ENCODE results near the gene BRF1.

Gene BRF1

DNA sequence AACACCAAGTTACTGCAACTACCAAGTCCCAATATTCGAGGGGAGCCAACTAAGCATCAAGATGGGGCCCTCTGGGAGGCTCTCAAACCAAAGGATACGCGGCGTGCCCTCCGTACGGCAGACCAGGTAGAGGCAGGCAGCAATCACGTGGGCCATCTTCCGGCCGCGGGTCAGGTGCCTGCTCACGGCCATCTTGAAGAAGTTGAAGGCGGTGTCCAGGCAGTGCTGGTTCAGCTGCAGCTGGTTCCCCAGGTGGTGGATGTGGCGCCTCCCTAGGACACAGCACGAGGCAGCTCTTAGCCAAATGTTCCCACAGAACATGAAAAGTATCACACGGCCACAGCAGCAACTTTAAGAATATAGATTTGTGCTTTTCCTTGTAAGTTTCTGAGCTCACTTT, 28.2 kb downstream of the BRF1 start:
- no peaks in the 10 kb centered on the region for H3K4me1 ChIP-seq (ENCODE audit: insufficient read depth, low read length, poor library complexity, severe bottlenecking)
- H3K9ac ChIP-seq (ENCODE audit: low read depth, low read length, poor library complexity, severe bottlenecking), result no peak overlapping the region
- no peak overlapping the region for H3K4me3 ChIP-seq (ENCODE audit: low read length, poor library complexity, severe bottlenecking)
- no peaks in the 10 kb centered on the region for H3K9me3 ChIP-seq (ENCODE audit: insufficient read depth, low read depth, low read length)
- H3K4me2 ChIP-seq (ENCODE audit: low read depth, low read length, poor library complexity, severe bottlenecking), result no peak overlapping the region
- peaks cover 14% of the 10 kb centered on the region; the same call in 1 of the 2 replicates for H3K79me2 ChIP-seq (ENCODE audit: insufficient read depth, low read length)
- no peak for TF ChIP-seq EZH2phosphoT487 (IDR thresholded peaks at IDR 0.05; ENCODE audit: borderline replicate concordance)
- TF ChIP-seq, protein P1, sequence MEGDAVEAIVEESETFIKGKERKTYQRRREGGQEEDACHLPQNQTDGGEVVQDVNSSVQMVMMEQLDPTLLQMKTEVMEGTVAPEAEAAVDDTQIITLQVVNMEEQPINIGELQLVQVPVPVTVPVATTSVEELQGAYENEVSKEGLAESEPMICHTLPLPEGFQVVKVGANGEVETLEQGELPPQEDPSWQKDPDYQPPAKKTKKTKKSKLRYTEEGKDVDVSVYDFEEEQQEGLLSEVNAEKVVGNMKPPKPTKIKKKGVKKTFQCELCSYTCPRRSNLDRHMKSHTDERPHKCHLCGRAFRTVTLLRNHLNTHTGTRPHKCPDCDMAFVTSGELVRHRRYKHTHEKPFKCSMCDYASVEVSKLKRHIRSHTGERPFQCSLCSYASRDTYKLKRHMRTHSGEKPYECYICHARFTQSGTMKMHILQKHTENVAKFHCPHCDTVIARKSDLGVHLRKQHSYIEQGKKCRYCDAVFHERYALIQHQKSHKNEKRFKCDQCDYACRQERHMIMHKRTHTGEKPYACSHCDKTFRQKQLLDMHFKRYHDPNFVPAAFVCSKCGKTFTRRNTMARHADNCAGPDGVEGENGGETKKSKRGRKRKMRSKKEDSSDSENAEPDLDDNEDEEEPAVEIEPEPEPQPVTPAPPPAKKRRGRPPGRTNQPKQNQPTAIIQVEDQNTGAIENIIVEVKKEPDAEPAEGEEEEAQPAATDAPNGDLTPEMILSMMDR (conservative IDR thresholded peaks at IDR 0.05; ENCODE audit: low read length), result no peak
- H4K20me1 ChIP-seq (ENCODE audit: insufficient read depth, low read length, poor library complexity, severe bottlenecking), result no peaks in the 10 kb centered on the region
- H3K27me3 ChIP-seq (ENCODE audit: insufficient read depth, low read length, poor library complexity, severe bottlenecking), result no peaks in the 10 kb centered on the region
- H3K9me2 ChIP-seq (replicated peaks; ENCODE audit: low read depth, low read length), result no peaks in the 10 kb centered on the region
- peaks cover 4% of the 10 kb centered on the region; the same call in 1 of the 2 replicates for H3K36me3 ChIP-seq (ENCODE audit: insufficient read depth, low read length)
- no peak overlapping the region for H2AFZ ChIP-seq (ENCODE audit: low read length)
- no peaks in the 10 kb centered on the region for H3F3A ChIP-seq (ENCODE audit: low read depth)

GRCh38 chr14:105271224-105271890, 29.4 kb downstream of the BRF1 start:
- Histone ChIP-seq H3K9me3 (ENCODE audit: insufficient read depth, low read depth, low read length) (no peaks in the 10 kb centered on the region), H3K79me2 (ENCODE audit: insufficient read depth, low read length) (peaks cover 14% of the 10 kb centered on the region; the same call in 1 of the 2 replicates), H3K4me3 (ENCODE audit: low read length, poor library complexity, severe bottlenecking) (no peak overlapping the region), H3K36me3 (ENCODE audit: insufficient read depth, low read length) (peaks cover 7% of the 10 kb centered on the region; the same call in 1 of the 2 replicates), H3K4me1 (ENCODE audit: insufficient read depth, low read length, poor library complexity, severe bottlenecking) (no peaks in the 10 kb centered on the region), H3K27me3 (ENCODE audit: insufficient read depth, low read length, poor library complexity, severe bottlenecking) (no peaks in the 10 kb centered on the region), H3K9ac (ENCODE audit: low read depth, low read length, poor library complexity, severe bottlenecking) (no peak overlapping the region), H3F3A (ENCODE audit: low read depth) (no peaks in the 10 kb centered on the region), H4K20me1 (ENCODE audit: insufficient read depth, low read length, poor library complexity, severe bottlenecking) (no peaks in the 10 kb centered on the region), H3K4me2 (ENCODE audit: low read depth, low read length, poor library complexity, severe bottlenecking) (no peak overlapping the region), H3K9me2 (replicated peaks; ENCODE audit: low read depth, low read length) (no peaks in the 10 kb centered on the region), H2AFZ (ENCODE audit: low read length) (no peak overlapping the region)
- no peak for TF ChIP-seq EZH2phosphoT487 (IDR thresholded peaks at IDR 0.05; ENCODE audit: borderline replicate concordance)
- TF ChIP-seq, protein P1 (conservative IDR thresholded peaks at IDR 0.05; ENCODE audit: low read length), result no peak

GRCh38 chr14:105269405-105269804, 31.4 kb downstream of the BRF1 start:
- Histone ChIP-seq H3K4me2 (ENCODE audit: low read depth, low read length, poor library complexity, severe bottlenecking) (no peak overlapping the region), H4K20me1 (ENCODE audit: insufficient read depth, low read length, poor library complexity, severe bottlenecking) (no peaks in the 10 kb centered on the region), H3K9me2 (replicated peaks; ENCODE audit: low read depth, low read length) (no peaks in the 10 kb centered on the region), H2AFZ (ENCODE audit: low read length) (no peak overlapping the region), H3K9ac (ENCODE audit: low read depth, low read length, poor library complexity, severe bottlenecking) (no peak overlapping the region), H3K36me3 (ENCODE audit: insufficient read depth, low read length) (peaks cover 7% of the 10 kb centered on the region; the same call in 1 of the 2 replicates), H3K4me1 (ENCODE audit: insufficient read depth, low read length, poor library complexity, severe bottlenecking) (no peaks in the 10 kb centered on the region), H3K4me3 (ENCODE audit: low read length, poor library complexity, severe bottlenecking) (no peak overlapping the region), H3K27me3 (ENCODE audit: insufficient read depth, low read length, poor library complexity, severe bottlenecking) (no peaks in the 10 kb centered on the region), H3K9me3 (ENCODE audit: insufficient read depth, low read depth, low read length) (no peaks in the 10 kb centered on the region), H3K79me2 (ENCODE audit: insufficient read depth, low read length) (peaks cover 2% of the 10 kb centered on the region; the same call in 1 of the 2 replicates), H3F3A (ENCODE audit: low read depth) (no peaks in the 10 kb centered on the region)
- no peak for TF ChIP-seq EZH2phosphoT487 (IDR thresholded peaks at IDR 0.05; ENCODE audit: borderline replicate concordance)
- TF ChIP-seq, protein P1 (conservative IDR thresholded peaks at IDR 0.05; ENCODE audit: low read length), result no peak
